Left colon (tissue), 2 donors: ENCODE results near the gene ARHGAP29. TPM values are rescaled to one million over a fixed set of nuclear protein-coding genes. Genes with fewer than 3 reads are reported as not detected.

ENCODE experiments used
- ATAC-seq: fragments of 200-7000 bp; cut with Tn5 transposase; one replicate; pipeline ENCODE4 v1.9.1; 2020; ENCODE audit warnings: mild to moderate bottlenecking, moderate library complexity
- DNase-seq, 2 donors: peaks; one replicate each; pipeline ENCODE4 v3.0.0-alpha.2; 2020
- intact Hi-C, 2 donors: fragments of 100-400 bp; cut with DNase I in 1 of 2; cut with micrococcal nuclease in 1 of 2; formaldehyde crosslinking; loops; one replicate each; pipeline versions ENCODE4 v1.11.2 to v1.14.0; 2022; cut with DNase I, micrococcal nuclease
- total RNA-seq, 2 donors: library from RNA; stranded (reverse); fragmentation: NEBNext Ultra II Directional; extraction: Animal tissue kit (Norgen Biotek cat#: 25700); gene quantifications; one replicate each; pipeline ENCODE4 v1.2.1, GENCODE V29; 2021
- donor health status: DM: no; HTN: no; CAD: no.
- donor health status: DM: yes; HTN: yes; CAD: no.

ARHGAP29 gene
- total RNA-seq, 2 donors from 2014 or later, result 3.8 to 6.3 TPM

- no peak for ATAC-seq
- intact Hi-C loops, result loop anchor here in 1 of 2 donors (10.0 kb wide), 1 partner anchor 81 kb away; no protein-coding TSS in a partner anchor
Observed at GRCh38 chr1:94243665-94244064, 6.3 kb upstream of the ARHGAP29 start.

GRCh38 chr1:94240822-94241221, 3.4 kb upstream of the ARHGAP29 start:
- no peak for ATAC-seq
- no peak for DNase-seq
- intact Hi-C loops, result loop anchor here in 1 of 2 donors (10.0 kb wide), 1 partner anchor 84 kb away; no protein-coding TSS in a partner anchor

More at GRCh38 chr1:94243665-94244064, 6.3 kb upstream of the ARHGAP29 start:
- DNase-seq, result no peak

GRCh38 chr1:94239796-94240195, 2.4 kb upstream of the ARHGAP29 start:
- DNase-seq (no peak), ATAC-seq (no peak)
- intact Hi-C loops, result loop anchor here in 1 of 2 donors (5.0 to 10.0 kb wide), 2 partner anchors 85 to 177 kb away; no protein-coding TSS in a partner anchor

- intact Hi-C loops, result loop anchor here in 1 of 2 donors (5.0 kb wide), 1 partner anchor 177 kb away; no protein-coding TSS in a partner anchor
- DNase-seq (no peak), ATAC-seq (no peak)
Observed at GRCh38 chr1:94239051-94239450, 1.7 kb upstream of the ARHGAP29 start.

GRCh38 chr1:94236630-94237290, 624 bp downstream of the ARHGAP29 start:
- intact Hi-C loops, result loop anchor here in 1 of 2 donors (5.0 kb wide), 1 partner anchor 174 kb away; no protein-coding TSS in a partner anchor
- ATAC-seq (peak; percentile 65), DNase-seq (peak; percentile 39 to 42)

- DNase-seq, result no peak
- no peak for ATAC-seq
- intact Hi-C loops, result loop anchor here in 1 of 2 donors (5.0 kb wide), 1 partner anchor 174 kb away; no protein-coding TSS in a partner anchor
Observed at GRCh38 chr1:94236013-94236491, 1.3 kb downstream of the ARHGAP29 start.

- DNase-seq, result no peak
- no peak for ATAC-seq
- intact Hi-C loops, result loop anchor here in 1 of 2 donors (5.0 kb wide), 1 partner anchor 173 kb away; no protein-coding TSS in a partner anchor
Observed at GRCh38 chr1:94235189-94236012, 2.0 kb downstream of the ARHGAP29 start.

- no peak for ATAC-seq
- intact Hi-C loops, result loop anchor here in 1 of 2 donors (5.0 kb wide), 1 partner anchor 172 kb away; no protein-coding TSS in a partner anchor
Observed at GRCh38 chr1:94234615-94235014, 2.8 kb downstream of the ARHGAP29 start.

GRCh38 chr1:94231746-94232145, 5.6 kb downstream of the ARHGAP29 start:
- intact Hi-C loops, result no loop called here
- no peak for DNase-seq
- ATAC-seq, result no peak

More at GRCh38 chr1:94234615-94235014, 2.8 kb downstream of the ARHGAP29 start:
- no peak for DNase-seq

GRCh38 chr1:94230920-94231319, 6.5 kb downstream of the ARHGAP29 start:
- intact Hi-C loops, result no loop called here
- ATAC-seq, result no peak
- DNase-seq, result no peak

GRCh38 chr1:94228640-94229375, 8.6 kb downstream of the ARHGAP29 start:
- DNase-seq, result no peak
- no peak for ATAC-seq
- intact Hi-C loops, result no loop called here

GRCh38 chr1:94227624-94228023, 9.8 kb downstream of the ARHGAP29 start:
- no peak for DNase-seq
- intact Hi-C loops, result no loop called here
- no peak for ATAC-seq

- intact Hi-C loops, result no loop called here
- ATAC-seq (no peak), DNase-seq (no peak)
Observed at GRCh38 chr1:94225845-94226244, 11.5 kb downstream of the ARHGAP29 start.

GRCh38 chr1:94218332-94218731, 19.1 kb downstream of the ARHGAP29 start:
- ATAC-seq, result no peak
- no peak for DNase-seq
- intact Hi-C loops, result no loop called here

- intact Hi-C loops, result no loop called here
- ATAC-seq (no peak), DNase-seq (no peak)
Observed at GRCh38 chr1:94215955-94216354, 21.4 kb downstream of the ARHGAP29 start.

GRCh38 chr1:94209982-94210381, 27.4 kb downstream of the ARHGAP29 start:
- ATAC-seq (no peak), DNase-seq (no peak)
- intact Hi-C loops, result no loop called here

GRCh38 chr1:94209425-94209824, 28.0 kb downstream of the ARHGAP29 start:
- DNase-seq (no peak), ATAC-seq (no peak)
- intact Hi-C loops, result no loop called here

- ATAC-seq, result no peak
- DNase-seq, result no peak
- intact Hi-C loops, result no loop called here
Observed at GRCh38 chr1:94207695-94208094, 29.7 kb downstream of the ARHGAP29 start.

- no peak for DNase-seq
- intact Hi-C loops, result no loop called here
- ATAC-seq, result no peak
Observed at GRCh38 chr1:94205639-94206038, 31.7 kb downstream of the ARHGAP29 start.
